A673 (cell line): ENCODE results near the gene MMP27.

ENCODE experiments used
- CTCF ChIP-seq: fragments of 300-800, 200-600 bp; sonication (generic); conservative IDR thresholded peaks from 2 replicates; pipeline ENCODE4 v1.5.1; 2017; ENCODE audit warnings: low read depth, mild to moderate bottlenecking, antibody characterized with exemption, low read length, moderate library complexity, mixed read lengths
- EZH2 ChIP-seq: fragments of 200-600 bp; sonication (generic); IDR thresholded peaks from 2 replicates; pipeline ENCODE4 v1.6.1; 2017; ENCODE audit warnings: borderline replicate concordance, low read depth, mild to moderate bottlenecking, mixed read lengths, antibody characterized with exemption, low read length; ENCODE audit not compliant: poor library complexity, severe bottlenecking

- TF ChIP-seq CTCF (no peak), EZH2 (no peak)
Observed at GRCh38 chr11:102669664-102670063, 35.9 kb downstream of the MMP27 start.
